Liver (tissue), 9 donors: ENCODE data around the gene SORL1. TPM values are rescaled to one million over a fixed set of nuclear protein-coding genes. Genes with fewer than 3 reads are reported as not detected.

Source experiments
- DNase-seq: peaks from one replicate; pipeline ENCODE4 v3.0.0-alpha.2; 2017; ENCODE audit warnings: low spot score
- H3K27ac ChIP-seq, 2 donors: one replicate each; pipeline ENCODE4 v1.7.0; 2013; ENCODE audit warnings: inconsistent platforms in 2 of 2, low read length in 2 of 2, control low read depth in 1 of 2, low read depth in 1 of 2, mild to moderate bottlenecking in 1 of 2
- H3K27me3 ChIP-seq, 4 donors: one replicate each; pipeline versions ENCODE4 v1.6.1 to v1.7.0; 2013; ENCODE audit warnings: low read length in 3 of 4, inconsistent platforms in 1 of 4, mild to moderate bottlenecking in 1 of 4, moderate library complexity in 1 of 4; ENCODE audit not compliant: control insufficient read depth in 4 of 4, insufficient read depth in 4 of 4
- H3K36me3 ChIP-seq, 4 donors: one replicate each; pipeline versions ENCODE4 v1.6.1 to v1.7.0; 2013; ENCODE audit warnings: low read length in 3 of 4, mild to moderate bottlenecking in 3 of 4, low read depth in 1 of 4, moderate library complexity in 1 of 4; ENCODE audit not compliant: control insufficient read depth in 4 of 4, insufficient read depth in 3 of 4
- H3K4me1 ChIP-seq, 4 donors: one replicate each; pipeline versions ENCODE4 v1.6.1 to v1.7.0; 2013; ENCODE audit warnings: low read length in 3 of 4, mild to moderate bottlenecking in 3 of 4, moderate library complexity in 1 of 4; ENCODE audit not compliant: control insufficient read depth in 4 of 4, insufficient read depth in 4 of 4
- H3K4me3 ChIP-seq, 3 donors: one replicate each; pipeline versions ENCODE4 v1.6.1 to v1.7.0; 2013; ENCODE audit warnings: low read length in 3 of 3, control low read depth in 1 of 3, low read depth in 1 of 3, mild to moderate bottlenecking in 1 of 3
- H3K9ac ChIP-seq, 2 donors: one replicate each; pipeline ENCODE4 v1.7.0; 2013; ENCODE audit warnings: low read length in 2 of 2, mild to moderate bottlenecking in 2 of 2, moderate library complexity in 2 of 2, control low read depth in 1 of 2, low read depth in 1 of 2
- H3K9me3 ChIP-seq, 4 donors: one replicate each; pipeline versions ENCODE4 v1.6.1 to v1.7.0; 2013; ENCODE audit warnings: low read length in 3 of 4; ENCODE audit not compliant: control insufficient read depth in 4 of 4
- EGR1 ChIP-seq, 2 donors: IDR thresholded peaks; 2 replicates each; pipeline ENCODE4 v1.6.1; 2016 to 2018; ENCODE audit warnings: antibody characterized with exemption in 2 of 2, low read depth in 2 of 2
- FOXA1 ChIP-seq: IDR thresholded peaks from 2 replicates; pipeline ENCODE4 v1.6.1; 2016; ENCODE audit warnings: antibody characterized with exemption
- FOXA2 ChIP-seq: IDR thresholded peaks from 2 replicates; pipeline ENCODE4 v1.6.1; 2016; ENCODE audit warnings: antibody characterized with exemption
- GABPA ChIP-seq, 2 donors: IDR thresholded peaks in 1 of 2; conservative IDR thresholded peaks in 1 of 2; 2 replicates each; pipeline ENCODE4 v1.6.1; 2016; ENCODE audit warnings: antibody characterized with exemption in 2 of 2, mild to moderate bottlenecking in 1 of 2, moderate library complexity in 1 of 2
- HNF4A ChIP-seq, 2 donors: conservative IDR thresholded peaks; 2 replicates each; pipeline ENCODE4 v1.6.1; 2016; ENCODE audit warnings: antibody characterized with exemption in 2 of 2, mild to moderate bottlenecking in 2 of 2
- HNF4G ChIP-seq: IDR thresholded peaks from 2 replicates; pipeline ENCODE4 v1.6.1; 2016; ENCODE audit warnings: antibody characterized with exemption
- JUND ChIP-seq, 2 donors: IDR thresholded peaks; 2 replicates each; pipeline ENCODE4 v1.6.1; 2016; ENCODE audit warnings: antibody characterized with exemption in 2 of 2
- NR2F2 ChIP-seq: IDR thresholded peaks from 2 replicates; pipeline ENCODE4 v1.6.1; 2016; ENCODE audit warnings: antibody characterized with exemption
- RAD21 ChIP-seq, 2 donors: IDR thresholded peaks; 2 replicates each; pipeline ENCODE4 v1.6.1; 2016; ENCODE audit warnings: antibody characterized with exemption in 2 of 2, mild to moderate bottlenecking in 2 of 2
- RXRA ChIP-seq, 2 donors: IDR thresholded peaks; 2 replicates each; pipeline ENCODE4 v1.6.1; 2017 to 2018; ENCODE audit warnings: antibody characterized with exemption in 2 of 2, mild to moderate bottlenecking in 1 of 2
- SP1 ChIP-seq: IDR thresholded peaks from 2 replicates; pipeline ENCODE4 v1.6.1; 2018; ENCODE audit warnings: antibody characterized with exemption, mild to moderate bottlenecking
- TAF1 ChIP-seq: conservative IDR thresholded peaks from 2 replicates; pipeline ENCODE4 v1.6.1; 2016; ENCODE audit warnings: antibody characterized with exemption, mild to moderate bottlenecking
- YY1 ChIP-seq: IDR thresholded peaks from 2 replicates; pipeline ENCODE4 v1.6.1; 2016; ENCODE audit warnings: antibody characterized with exemption, mild to moderate bottlenecking
- WGBS: extraction: QIAGEN DNeasy Blood & Tissue Kit; methylation state at CpG from one replicate; pipeline ENCODE4 v1.1.7; 2013; 5-methylcytosine and 5-hydroxymethylcytosine counted together
- polyA plus RNA-seq, 2 donors: library from polyadenylated mRNA; stranded (reverse) in 1 of 2; unstranded in 1 of 2; fragments of 200-250 nt in 1 of 2; fragments of >200 nt in 1 of 2; fragmentation: Nextera tagmentation in 1 of 2; extraction: Ambion mirVana in 1 of 2; gene quantifications; one replicate each; pipeline versions ENCODE4 v1.2.1 to v1.2.3, GENCODE V29; 2013 to 2015
- total RNA-seq, 2 donors: library from RNA; depleted of rRNA; stranded (reverse); fragments of >200 nt; gene quantifications; one replicate each; pipeline ENCODE4 v1.2.3, GENCODE V29; 2014
- TF ChIP-seq, protein P1 (sequence below): IDR thresholded peaks from 2 replicates; pipeline ENCODE4 v1.6.1; 2016; ENCODE audit warnings: antibody characterized with exemption
- TF ChIP-seq, protein P2 (sequence below): IDR thresholded peaks from 2 replicates; pipeline ENCODE4 v1.6.1; 2016; ENCODE audit warnings: antibody characterized with exemption, mild to moderate bottlenecking
- TF ChIP-seq, protein P3 (sequence below): fragments of 150-350 bp; IDR thresholded peaks from 2 replicates; pipeline ENCODE4 v1.5.1; 2017; ENCODE audit warnings: improper control_type of control experiment, low read depth, low read length; ENCODE audit not compliant: missing input control
- TF ChIP-seq, protein P4 (sequence below): IDR thresholded peaks from 2 replicates; pipeline ENCODE4 v1.6.1; 2016; ENCODE audit warnings: antibody characterized with exemption
- TF ChIP-seq, protein P5 (sequence below): IDR thresholded peaks from 2 replicates; pipeline ENCODE4 v1.6.1; 2016; ENCODE audit warnings: antibody characterized with exemption
- donor health status: healthy.
- donor health status: healthy.
- donor health status: healthy.
- donor health status: healthy.
- donor health status: healthy.

SORL1 gene
- total and polyA plus RNA-seq, 4 donors, result 14.6 to 124 (median 25.4) TPM

GRCh38 chr11:121634273-121634672, 182.2 kb downstream of the SORL1 start:
- WGBS, result 93% methylated on average over 5 of the region's 5 CpGs
- Histone ChIP-seq H3K4me1 (no peaks in the 10 kb centered on the region), H3K27ac (no peak overlapping the region), H3K4me3 (no peak overlapping the region), H3K9me3 (no peaks in the 10 kb centered on the region), H3K9ac (no peak overlapping the region), H3K36me3 (peaks cover 0 to 39% (median 35%) of the 10 kb centered on the region in 4 donors), H3K27me3 (no peaks in the 10 kb centered on the region)
- DNase-seq, result no peak
- TF ChIP-seq JUND (IDR thresholded peaks at IDR 0.05) (no peak), SP1 (no peak), NR2F2 (no peak), RXRA (IDR thresholded peaks at IDR 0.05) (no peak)

DNA sequence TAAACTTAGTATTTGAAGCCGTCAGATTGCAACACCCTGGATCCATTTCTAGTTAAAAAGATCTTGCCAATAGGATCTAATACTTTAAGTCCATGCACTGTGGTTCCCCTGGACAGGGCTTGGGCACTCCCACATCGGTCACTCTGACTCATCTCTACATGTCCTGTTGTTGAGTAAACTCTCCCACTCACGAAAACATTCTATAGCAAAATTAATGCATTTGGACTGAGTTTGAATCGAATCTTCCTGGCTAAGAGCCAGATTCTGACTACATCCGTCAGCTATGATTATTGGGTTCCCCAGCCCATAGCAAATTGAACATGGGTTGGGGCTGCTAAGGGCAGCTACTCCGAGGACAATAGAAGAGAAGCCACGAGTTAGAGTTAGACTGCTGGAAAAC, 182.8 kb downstream of the SORL1 start:
- Histone ChIP-seq H3K9me3 (no peaks in the 10 kb centered on the region), H3K9ac (no peak overlapping the region), H3K4me3 (no peak overlapping the region), H3K27me3 (no peaks in the 10 kb centered on the region), H3K36me3 (peaks cover 0 to 33% (median 30%) of the 10 kb centered on the region in 4 donors), H3K4me1 (no peaks in the 10 kb centered on the region), H3K27ac (no peak overlapping the region)
- 52% methylated on average over 7 of the region's 7 CpGs for WGBS
- no peak for TF ChIP-seq YY1
- no peak for TF ChIP-seq NR2F2
- TF ChIP-seq, protein P1, sequence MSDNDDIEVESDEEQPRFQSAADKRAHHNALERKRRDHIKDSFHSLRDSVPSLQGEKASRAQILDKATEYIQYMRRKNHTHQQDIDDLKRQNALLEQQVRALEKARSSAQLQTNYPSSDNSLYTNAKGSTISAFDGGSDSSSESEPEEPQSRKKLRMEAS, result no peak
- TF ChIP-seq, protein P2, sequence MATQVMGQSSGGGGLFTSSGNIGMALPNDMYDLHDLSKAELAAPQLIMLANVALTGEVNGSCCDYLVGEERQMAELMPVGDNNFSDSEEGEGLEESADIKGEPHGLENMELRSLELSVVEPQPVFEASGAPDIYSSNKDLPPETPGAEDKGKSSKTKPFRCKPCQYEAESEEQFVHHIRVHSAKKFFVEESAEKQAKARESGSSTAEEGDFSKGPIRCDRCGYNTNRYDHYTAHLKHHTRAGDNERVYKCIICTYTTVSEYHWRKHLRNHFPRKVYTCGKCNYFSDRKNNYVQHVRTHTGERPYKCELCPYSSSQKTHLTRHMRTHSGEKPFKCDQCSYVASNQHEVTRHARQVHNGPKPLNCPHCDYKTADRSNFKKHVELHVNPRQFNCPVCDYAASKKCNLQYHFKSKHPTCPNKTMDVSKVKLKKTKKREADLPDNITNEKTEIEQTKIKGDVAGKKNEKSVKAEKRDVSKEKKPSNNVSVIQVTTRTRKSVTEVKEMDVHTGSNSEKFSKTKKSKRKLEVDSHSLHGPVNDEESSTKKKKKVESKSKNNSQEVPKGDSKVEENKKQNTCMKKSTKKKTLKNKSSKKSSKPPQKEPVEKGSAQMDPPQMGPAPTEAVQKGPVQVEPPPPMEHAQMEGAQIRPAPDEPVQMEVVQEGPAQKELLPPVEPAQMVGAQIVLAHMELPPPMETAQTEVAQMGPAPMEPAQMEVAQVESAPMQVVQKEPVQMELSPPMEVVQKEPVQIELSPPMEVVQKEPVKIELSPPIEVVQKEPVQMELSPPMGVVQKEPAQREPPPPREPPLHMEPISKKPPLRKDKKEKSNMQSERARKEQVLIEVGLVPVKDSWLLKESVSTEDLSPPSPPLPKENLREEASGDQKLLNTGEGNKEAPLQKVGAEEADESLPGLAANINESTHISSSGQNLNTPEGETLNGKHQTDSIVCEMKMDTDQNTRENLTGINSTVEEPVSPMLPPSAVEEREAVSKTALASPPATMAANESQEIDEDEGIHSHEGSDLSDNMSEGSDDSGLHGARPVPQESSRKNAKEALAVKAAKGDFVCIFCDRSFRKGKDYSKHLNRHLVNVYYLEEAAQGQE, result no peak
- TF ChIP-seq FOXA1, result no peak
- TF ChIP-seq HNF4A (conservative IDR thresholded peaks at IDR 0.05), result no peak
- TF ChIP-seq, protein P3, sequence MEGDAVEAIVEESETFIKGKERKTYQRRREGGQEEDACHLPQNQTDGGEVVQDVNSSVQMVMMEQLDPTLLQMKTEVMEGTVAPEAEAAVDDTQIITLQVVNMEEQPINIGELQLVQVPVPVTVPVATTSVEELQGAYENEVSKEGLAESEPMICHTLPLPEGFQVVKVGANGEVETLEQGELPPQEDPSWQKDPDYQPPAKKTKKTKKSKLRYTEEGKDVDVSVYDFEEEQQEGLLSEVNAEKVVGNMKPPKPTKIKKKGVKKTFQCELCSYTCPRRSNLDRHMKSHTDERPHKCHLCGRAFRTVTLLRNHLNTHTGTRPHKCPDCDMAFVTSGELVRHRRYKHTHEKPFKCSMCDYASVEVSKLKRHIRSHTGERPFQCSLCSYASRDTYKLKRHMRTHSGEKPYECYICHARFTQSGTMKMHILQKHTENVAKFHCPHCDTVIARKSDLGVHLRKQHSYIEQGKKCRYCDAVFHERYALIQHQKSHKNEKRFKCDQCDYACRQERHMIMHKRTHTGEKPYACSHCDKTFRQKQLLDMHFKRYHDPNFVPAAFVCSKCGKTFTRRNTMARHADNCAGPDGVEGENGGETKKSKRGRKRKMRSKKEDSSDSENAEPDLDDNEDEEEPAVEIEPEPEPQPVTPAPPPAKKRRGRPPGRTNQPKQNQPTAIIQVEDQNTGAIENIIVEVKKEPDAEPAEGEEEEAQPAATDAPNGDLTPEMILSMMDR, result no peak
- TF ChIP-seq RXRA (IDR thresholded peaks at IDR 0.05), result no peak
- TF ChIP-seq, protein P4, sequence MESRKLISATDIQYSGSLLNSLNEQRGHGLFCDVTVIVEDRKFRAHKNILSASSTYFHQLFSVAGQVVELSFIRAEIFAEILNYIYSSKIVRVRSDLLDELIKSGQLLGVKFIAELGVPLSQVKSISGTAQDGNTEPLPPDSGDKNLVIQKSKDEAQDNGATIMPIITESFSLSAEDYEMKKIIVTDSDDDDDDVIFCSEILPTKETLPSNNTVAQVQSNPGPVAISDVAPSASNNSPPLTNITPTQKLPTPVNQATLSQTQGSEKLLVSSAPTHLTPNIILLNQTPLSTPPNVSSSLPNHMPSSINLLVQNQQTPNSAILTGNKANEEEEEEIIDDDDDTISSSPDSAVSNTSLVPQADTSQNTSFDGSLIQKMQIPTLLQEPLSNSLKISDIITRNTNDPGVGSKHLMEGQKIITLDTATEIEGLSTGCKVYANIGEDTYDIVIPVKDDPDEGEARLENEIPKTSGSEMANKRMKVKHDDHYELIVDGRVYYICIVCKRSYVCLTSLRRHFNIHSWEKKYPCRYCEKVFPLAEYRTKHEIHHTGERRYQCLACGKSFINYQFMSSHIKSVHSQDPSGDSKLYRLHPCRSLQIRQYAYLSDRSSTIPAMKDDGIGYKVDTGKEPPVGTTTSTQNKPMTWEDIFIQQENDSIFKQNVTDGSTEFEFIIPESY, result no peak
- TF ChIP-seq SP1, result no peak
- TF ChIP-seq RAD21 (IDR thresholded peaks at IDR 0.05), result no peak
- no peak for TF ChIP-seq TAF1
- TF ChIP-seq JUND (IDR thresholded peaks at IDR 0.05), result no peak
- TF ChIP-seq EGR1 (IDR thresholded peaks at IDR 0.05; ENCODE audit: low read depth in 2 of 2), result no peak
- TF ChIP-seq HNF4G, result no peak
- TF ChIP-seq GABPA (IDR thresholded peaks at IDR 0.05 in 1 of 2, conservative IDR thresholded peaks at IDR 0.05 in 1 of 2), result no peak
- TF ChIP-seq, protein P5, sequence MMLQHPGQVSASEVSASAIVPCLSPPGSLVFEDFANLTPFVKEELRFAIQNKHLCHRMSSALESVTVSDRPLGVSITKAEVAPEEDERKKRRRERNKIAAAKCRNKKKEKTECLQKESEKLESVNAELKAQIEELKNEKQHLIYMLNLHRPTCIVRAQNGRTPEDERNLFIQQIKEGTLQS, result no peak
- no peak for TF ChIP-seq FOXA2
- no peak for DNase-seq
